Heart left ventricle (tissue), 13 donors: Measurements from ENCODE around the gene IPCEF1.

Source experiments
- CTCF ChIP-seq, 12 donors: fragments of 200-600 bp; sonication (generic) in 4 of 12; IDR thresholded peaks; one replicate each; pipeline versions ENCODE4 v1.5.0 to v1.8.0; 2018 to 2022; ENCODE audit warnings: antibody characterized with exemption in 12 of 12, mild to moderate bottlenecking in 5 of 12
- POLR2A ChIP-seq, 2 donors: fragments of 450-650 bp; IDR thresholded peaks; one replicate each; pipeline ENCODE4 v1.6.1; 2017; ENCODE audit warnings: antibody characterized with exemption in 2 of 2, mild to moderate bottlenecking in 2 of 2, moderate library complexity in 2 of 2
- donor health status: ischemic (EF 13 %, LVEDD 7.1; RV severe dilation, severe dysfunction).
- donor health status: DM: no; HTN: yes; CAD: no.
- donor health status: DM: no; HTN: no; CAD: no.
- donor health status: ischemic (EF 25% LVEDD 6.9; RV normal size, moderate dysfunction).
- donor health status: ischemic (EF 25% LVEDD 5.7; RV mildly dilated, moderate dysfunction).
- donor health status: ischemic (EF 35%, LVEDD 5.7; RV mildly dilated, moderate dysfunction).
- donor health status: nonischemic (EF 11% LVEDD 7.7; RV severe dilation, severe dysfunction).
- donor health status: DM: yes; HTN: yes; CAD: no.
- donor health status: PGD.
- donor health status: ischemic (EF 29% LVEDD 5.4; RV normal size, mild dysfunction).
- donor health status: nonischemic (EF 23%, LVEDD 6.1; RV moderate dilation, normal function).

- TF ChIP-seq POLR2A (IDR thresholded peaks at IDR 0.05), result no peak
- no peak for TF ChIP-seq CTCF (IDR thresholded peaks at IDR 0.05)
Measured at GRCh38 chr6:154222716-154223115, 133.9 kb downstream of the IPCEF1 start.
